ENCODE results near the gene CDK8.

CDK8 gene

GRCh38 chr13:26382835-26383234 is 128.9 kb downstream of the CDK8 start:
- TF ChIP-seq EZH2phosphoT487 (IDR thresholded peaks at IDR 0.05; ENCODE audit: borderline replicate concordance, low read length): no peak
- TF ChIP-seq CTCF (IDR thresholded peaks at IDR 0.05; ENCODE audit: low read depth, low read length, poor library complexity, severe bottlenecking): no peak
- H4K20me1 ChIP-seq (ENCODE audit: control insufficient read depth, insufficient read depth, low read depth, low read length): no peaks in the 10 kb centered on the region
- peaks cover 11% of the 10 kb centered on the region; the same call in 1 of the 2 replicates for H3K36me3 ChIP-seq (ENCODE audit: control insufficient read depth, low read length)
- H3K4me2 ChIP-seq (ENCODE audit: low read length): no peak overlapping the region
- no peak overlapping the region for H3K4me3 ChIP-seq (ENCODE audit: low read length)
- no peaks in the 10 kb centered on the region for H3F3A ChIP-seq (ENCODE audit: control insufficient read depth, insufficient read depth)
- no peaks in the 10 kb centered on the region for H3K27me3 ChIP-seq (ENCODE audit: control insufficient read depth, low read length)
- no peaks in the 10 kb centered on the region for H3K79me2 ChIP-seq (ENCODE audit: control insufficient read depth, low read length)
- no peak overlapping the region for H3K27ac ChIP-seq (ENCODE audit: low read depth, low read length)
- H3K9me2 ChIP-seq (replicated peaks; ENCODE audit: control insufficient read depth, low read length): no peaks in the 10 kb centered on the region
- peaks cover 3% of the 10 kb centered on the region; the same call in 1 of the 2 replicates for H3K4me1 ChIP-seq (ENCODE audit: control insufficient read depth, low read length)
- no peaks in the 10 kb centered on the region for H3K9me3 ChIP-seq (ENCODE audit: control insufficient read depth, insufficient read depth, low read length)

GRCh38 chr13:26384587-26384986 is 130.7 kb downstream of the CDK8 start:
- Histone ChIP-seq H3K9me3 (ENCODE audit: control insufficient read depth, insufficient read depth, low read length) (no peaks in the 10 kb centered on the region), H3F3A (ENCODE audit: control insufficient read depth, insufficient read depth) (no peaks in the 10 kb centered on the region), H3K27me3 (ENCODE audit: control insufficient read depth, low read length) (no peaks in the 10 kb centered on the region), H3K4me1 (ENCODE audit: control insufficient read depth, low read length) (peaks cover 3% of the 10 kb centered on the region; the same call in 1 of the 2 replicates), H4K20me1 (ENCODE audit: control insufficient read depth, insufficient read depth, low read depth, low read length) (no peaks in the 10 kb centered on the region), H3K79me2 (ENCODE audit: control insufficient read depth, low read length) (no peaks in the 10 kb centered on the region), H3K4me3 (ENCODE audit: low read length) (no peak overlapping the region), H3K36me3 (ENCODE audit: control insufficient read depth, low read length) (peaks cover 12% of the 10 kb centered on the region; the same call in 1 of the 2 replicates), H3K9me2 (replicated peaks; ENCODE audit: control insufficient read depth, low read length) (no peaks in the 10 kb centered on the region), H3K27ac (ENCODE audit: low read depth, low read length) (no peak overlapping the region), H3K4me2 (ENCODE audit: low read length) (no peak overlapping the region)
- no peak for TF ChIP-seq CTCF (IDR thresholded peaks at IDR 0.05; ENCODE audit: low read depth, low read length, poor library complexity, severe bottlenecking)
- TF ChIP-seq EZH2phosphoT487 (IDR thresholded peaks at IDR 0.05; ENCODE audit: borderline replicate concordance, low read length): no peak

GRCh38 chr13:26386026-26386425 is 132.1 kb downstream of the CDK8 start:
- no peaks in the 10 kb centered on the region for H3F3A ChIP-seq (ENCODE audit: control insufficient read depth, insufficient read depth)
- H3K4me3 ChIP-seq (ENCODE audit: low read length): no peak overlapping the region
- no peaks in the 10 kb centered on the region for H3K9me2 ChIP-seq (replicated peaks; ENCODE audit: control insufficient read depth, low read length)
- H3K79me2 ChIP-seq (ENCODE audit: control insufficient read depth, low read length): no peaks in the 10 kb centered on the region
- H3K9me3 ChIP-seq (ENCODE audit: control insufficient read depth, insufficient read depth, low read length): no peaks in the 10 kb centered on the region
- no peaks in the 10 kb centered on the region for H3K27me3 ChIP-seq (ENCODE audit: control insufficient read depth, low read length)
- H3K4me1 ChIP-seq (ENCODE audit: control insufficient read depth, low read length): peaks cover 3% of the 10 kb centered on the region; the same call in 1 of the 2 replicates
- TF ChIP-seq EZH2phosphoT487 (IDR thresholded peaks at IDR 0.05; ENCODE audit: borderline replicate concordance, low read length) (no peak), CTCF (IDR thresholded peaks at IDR 0.05; ENCODE audit: low read depth, low read length, poor library complexity, severe bottlenecking) (no peak)
- no peak overlapping the region for H3K27ac ChIP-seq (ENCODE audit: low read depth, low read length)
- H4K20me1 ChIP-seq (ENCODE audit: control insufficient read depth, insufficient read depth, low read depth, low read length): no peaks in the 10 kb centered on the region
- H3K36me3 ChIP-seq (ENCODE audit: control insufficient read depth, low read length): peaks cover 12% of the 10 kb centered on the region; the same call in 1 of the 2 replicates
- no peak overlapping the region for H3K4me2 ChIP-seq (ENCODE audit: low read length)
